ENCODE data around the gene DAB1.

DAB1 gene

DNA sequence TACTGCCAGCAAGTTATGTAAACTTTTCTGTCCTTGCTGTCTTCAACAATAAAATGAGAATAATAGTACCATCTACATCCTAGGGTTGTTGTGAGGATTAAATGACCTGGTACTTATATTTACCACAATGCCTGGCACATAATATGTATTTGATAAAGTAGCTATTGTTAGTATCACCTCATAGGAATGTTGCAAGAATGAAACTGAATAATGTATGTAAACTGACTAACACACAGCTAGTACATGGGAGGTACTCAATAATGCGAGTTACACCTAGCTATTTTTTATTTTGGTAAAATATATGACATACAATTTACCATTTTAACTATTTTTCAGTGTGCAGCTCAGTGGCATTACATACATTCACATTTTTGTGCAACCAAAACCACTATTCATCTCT is 289.1 kb downstream of the DAB1 start:
- Histone ChIP-seq H3K4me1 (ENCODE audit: control extremely low read depth in 1 of 4, control insufficient read depth in 4 of 4, insufficient read depth in 4 of 4, low read length in 3 of 4) (no peaks in the 10 kb centered on the region), H3K9me3 (ENCODE audit: control extremely low read depth in 1 of 5, control insufficient read depth in 4 of 5, insufficient read depth in 2 of 5, low read depth in 1 of 5, low read length in 4 of 5) (peaks cover 0 to 4% (median 0%) of the 10 kb centered on the region in 5 experiments), H3K4me3 (ENCODE audit: control insufficient read depth in 1 of 7, extremely low read depth in 1 of 7, insufficient read depth in 4 of 7, low read depth in 2 of 7, low read length in 6 of 7) (no peak overlapping the region), H3K27me3 (replicated peaks in 2 of 5; ENCODE audit: control insufficient read depth in 4 of 5, insufficient read depth in 5 of 5, low read length in 4 of 5) (peaks cover 0 to 3% (median 0%) of the 10 kb centered on the region in 5 experiments), H3K36me3 (ENCODE audit: control insufficient read depth in 4 of 4, insufficient read depth in 4 of 4, low read length in 3 of 4) (no peaks in the 10 kb centered on the region), H3K27ac (ENCODE audit: insufficient read depth in 1 of 2, low read depth in 1 of 2, low read length in 2 of 2, poor library complexity in 1 of 2, severe bottlenecking in 2 of 2) (no peak overlapping the region)
- CTCF ChIA-PET: no interaction called here
- no peak for DNase-seq
- WGBS (ENCODE audit: insufficient coverage): no CpG with 5 or more reads among the region's 1 CpG
- POLR2A ChIA-PET: no interaction called here

DNA sequence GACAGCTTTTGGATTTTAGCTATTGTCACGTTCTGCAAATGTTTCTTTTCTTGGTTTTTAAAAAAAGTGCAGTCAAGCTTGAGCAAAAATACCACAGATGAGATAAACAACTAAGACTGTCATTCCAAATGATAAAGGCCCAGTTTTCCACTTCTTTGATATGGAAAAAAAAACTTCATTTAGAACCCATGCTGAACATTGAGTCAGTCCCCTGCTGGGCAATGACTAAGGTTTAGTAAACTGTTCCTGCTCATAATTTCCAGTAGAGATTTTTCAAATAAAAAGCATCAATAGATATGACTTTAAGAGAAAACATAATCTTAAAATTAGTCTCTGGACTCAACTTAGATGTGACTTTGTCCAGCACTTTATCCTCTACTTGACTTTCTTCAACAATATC is 290.2 kb downstream of the DAB1 start:
- peaks cover 0 to 3% (median 0%) of the 10 kb centered on the region in 5 experiments for H3K27me3 ChIP-seq (replicated peaks in 2 of 5; ENCODE audit: control insufficient read depth in 4 of 5, insufficient read depth in 5 of 5, low read length in 4 of 5)
- no peaks in the 10 kb centered on the region for H3K9me3 ChIP-seq (ENCODE audit: control extremely low read depth in 1 of 5, control insufficient read depth in 4 of 5, insufficient read depth in 2 of 5, low read depth in 1 of 5, low read length in 4 of 5)
- CTCF ChIA-PET: no interaction called here
- no peak overlapping the region for H3K27ac ChIP-seq (ENCODE audit: insufficient read depth in 1 of 2, low read depth in 1 of 2, low read length in 2 of 2, poor library complexity in 1 of 2, severe bottlenecking in 2 of 2)
- POLR2A ChIA-PET: no interaction called here
- 60% methylated on average over 1 of the region's 1 CpG for WGBS (ENCODE audit: insufficient coverage)
- no peaks in the 10 kb centered on the region for H3K36me3 ChIP-seq (ENCODE audit: control insufficient read depth in 4 of 4, insufficient read depth in 4 of 4, low read length in 3 of 4)
- H3K4me1 ChIP-seq (ENCODE audit: control extremely low read depth in 1 of 4, control insufficient read depth in 4 of 4, insufficient read depth in 4 of 4, low read length in 3 of 4): no peaks in the 10 kb centered on the region
- no peak for DNase-seq
- no peak overlapping the region for H3K4me3 ChIP-seq (ENCODE audit: control insufficient read depth in 1 of 7, extremely low read depth in 1 of 7, insufficient read depth in 4 of 7, low read depth in 2 of 7, low read length in 6 of 7)

DNA sequence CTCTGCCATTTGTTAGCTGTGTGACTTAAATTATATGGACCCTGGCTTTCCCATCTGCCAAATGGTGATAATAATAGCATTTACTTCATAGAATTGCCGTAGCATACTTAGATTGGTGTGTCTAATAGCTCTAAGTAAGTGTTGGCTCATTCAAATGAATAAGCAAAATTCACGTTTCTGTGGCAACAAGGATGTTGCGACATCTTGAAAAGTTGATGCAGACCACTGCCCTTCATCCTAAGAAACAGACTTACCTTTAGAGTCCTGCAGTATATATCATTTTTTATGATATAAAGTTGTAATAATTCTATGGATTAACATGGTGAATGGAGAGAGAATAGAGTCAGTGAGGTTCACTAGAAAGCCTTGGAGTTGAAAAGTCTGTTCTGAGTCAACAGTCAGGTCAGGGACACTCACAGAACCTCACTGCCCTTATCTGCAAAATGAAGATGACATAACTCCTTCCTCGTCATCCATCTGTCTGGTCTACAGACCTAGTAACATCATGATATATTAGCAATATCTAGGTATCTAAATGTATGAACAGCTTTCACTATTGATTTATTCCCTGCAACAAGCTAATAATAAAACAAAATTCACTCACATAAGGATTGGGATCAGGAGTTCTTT is 290.8 kb downstream of the DAB1 start:
- POLR2A ChIA-PET: no interaction called here
- Histone ChIP-seq H3K27ac (ENCODE audit: insufficient read depth in 1 of 2, low read depth in 1 of 2, low read length in 2 of 2, poor library complexity in 1 of 2, severe bottlenecking in 2 of 2) (no peak overlapping the region), H3K9me3 (ENCODE audit: control extremely low read depth in 1 of 5, control insufficient read depth in 4 of 5, insufficient read depth in 2 of 5, low read depth in 1 of 5, low read length in 4 of 5) (no peaks in the 10 kb centered on the region), H3K4me3 (ENCODE audit: control insufficient read depth in 1 of 7, extremely low read depth in 1 of 7, insufficient read depth in 4 of 7, low read depth in 2 of 7, low read length in 6 of 7) (no peak overlapping the region), H3K36me3 (ENCODE audit: control insufficient read depth in 4 of 4, insufficient read depth in 4 of 4, low read length in 3 of 4) (no peaks in the 10 kb centered on the region), H3K27me3 (replicated peaks in 2 of 5; ENCODE audit: control insufficient read depth in 4 of 5, insufficient read depth in 5 of 5, low read length in 4 of 5) (no peaks in the 10 kb centered on the region), H3K4me1 (ENCODE audit: control extremely low read depth in 1 of 4, control insufficient read depth in 4 of 4, insufficient read depth in 4 of 4, low read length in 3 of 4) (no peaks in the 10 kb centered on the region)
- WGBS (ENCODE audit: insufficient coverage): 100% methylated on average over 1 of the region's 4 CpGs
- DNase-seq: no peak
- CTCF ChIA-PET: no interaction called here

DNA sequence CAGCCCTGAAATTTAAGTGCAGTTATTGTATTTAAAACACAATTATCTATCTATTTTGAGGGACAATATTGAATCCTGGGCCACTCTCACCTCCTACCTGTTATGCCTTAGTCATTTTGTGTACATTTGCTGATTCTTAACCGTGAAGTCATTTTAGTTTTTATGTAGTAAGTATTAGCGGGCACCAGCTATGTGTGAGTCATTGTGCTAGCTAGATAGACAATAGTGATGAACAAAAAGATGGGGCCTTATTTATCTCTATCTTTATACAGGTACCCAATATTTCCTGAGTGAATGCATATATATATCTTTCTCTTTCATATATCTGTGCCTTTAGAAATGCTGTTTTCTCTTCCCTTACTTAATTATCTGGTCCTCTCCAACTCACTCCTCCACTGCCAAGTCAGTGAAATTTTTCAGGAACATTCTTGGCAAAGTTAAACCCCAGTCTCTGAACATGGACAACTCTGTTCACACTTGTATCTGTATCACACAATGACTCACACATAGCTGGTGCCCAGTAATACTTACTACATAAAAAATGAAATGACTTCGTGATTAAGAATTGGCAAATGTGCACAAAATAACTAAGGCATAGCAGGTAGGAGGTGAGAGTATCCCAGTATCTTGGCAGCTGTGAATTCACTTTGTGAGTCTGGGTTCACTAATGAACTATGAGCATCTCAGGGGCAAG is 292.0 kb downstream of the DAB1 start:
- POLR2A ChIA-PET: no interaction called here
- no peaks in the 10 kb centered on the region for H3K9me3 ChIP-seq (ENCODE audit: control extremely low read depth in 1 of 5, control insufficient read depth in 4 of 5, insufficient read depth in 2 of 5, low read depth in 1 of 5, low read length in 4 of 5)
- CTCF ChIA-PET: no interaction called here
- no peak overlapping the region for H3K27ac ChIP-seq (ENCODE audit: insufficient read depth in 1 of 2, low read depth in 1 of 2, low read length in 2 of 2, poor library complexity in 1 of 2, severe bottlenecking in 2 of 2)
- no peak overlapping the region for H3K4me3 ChIP-seq (ENCODE audit: control insufficient read depth in 1 of 7, extremely low read depth in 1 of 7, insufficient read depth in 4 of 7, low read depth in 2 of 7, low read length in 6 of 7)
- H3K27me3 ChIP-seq (replicated peaks in 2 of 5; ENCODE audit: control insufficient read depth in 4 of 5, insufficient read depth in 5 of 5, low read length in 4 of 5): no peaks in the 10 kb centered on the region
- no CpG with 5 or more reads among the region's 3 CpGs for WGBS (ENCODE audit: insufficient coverage)
- H3K36me3 ChIP-seq (ENCODE audit: control insufficient read depth in 4 of 4, insufficient read depth in 4 of 4, low read length in 3 of 4): no peaks in the 10 kb centered on the region
- H3K4me1 ChIP-seq (ENCODE audit: control extremely low read depth in 1 of 4, control insufficient read depth in 4 of 4, insufficient read depth in 4 of 4, low read length in 3 of 4): no peaks in the 10 kb centered on the region
- no peak for DNase-seq

DNA sequence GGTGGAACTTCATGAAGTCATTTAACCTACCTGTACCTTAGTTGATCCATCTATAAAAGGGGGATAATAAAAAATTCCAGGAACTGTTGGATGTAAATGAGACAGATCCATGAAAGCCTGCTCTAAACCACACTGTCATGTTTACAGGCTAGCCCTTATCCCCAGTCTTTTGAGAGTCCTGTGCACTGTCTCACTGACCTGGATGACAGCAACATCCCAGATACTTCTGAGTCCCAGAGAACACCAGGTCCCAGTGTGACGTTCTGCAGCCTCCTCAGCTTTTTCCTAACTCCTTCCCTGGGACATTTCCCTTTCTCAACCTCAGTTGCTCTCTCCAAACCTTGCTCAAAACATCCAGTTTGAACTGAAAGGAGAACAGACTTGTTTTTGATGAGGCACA is 292.6 kb downstream of the DAB1 start:
- Histone ChIP-seq H3K9me3 (ENCODE audit: control extremely low read depth in 1 of 5, control insufficient read depth in 4 of 5, insufficient read depth in 2 of 5, low read depth in 1 of 5, low read length in 4 of 5) (no peaks in the 10 kb centered on the region), H3K27me3 (replicated peaks in 2 of 5; ENCODE audit: control insufficient read depth in 4 of 5, insufficient read depth in 5 of 5, low read length in 4 of 5) (no peaks in the 10 kb centered on the region), H3K4me1 (ENCODE audit: control extremely low read depth in 1 of 4, control insufficient read depth in 4 of 4, insufficient read depth in 4 of 4, low read length in 3 of 4) (no peaks in the 10 kb centered on the region), H3K36me3 (ENCODE audit: control insufficient read depth in 4 of 4, insufficient read depth in 4 of 4, low read length in 3 of 4) (no peaks in the 10 kb centered on the region), H3K27ac (ENCODE audit: insufficient read depth in 1 of 2, low read depth in 1 of 2, low read length in 2 of 2, poor library complexity in 1 of 2, severe bottlenecking in 2 of 2) (no peak overlapping the region), H3K4me3 (ENCODE audit: control insufficient read depth in 1 of 7, extremely low read depth in 1 of 7, insufficient read depth in 4 of 7, low read depth in 2 of 7, low read length in 6 of 7) (no peak overlapping the region)
- DNase-seq: no peak
- ChIA-PET POLR2A (no interaction called here), CTCF (no interaction called here)
- WGBS (ENCODE audit: insufficient coverage): no CpG with 5 or more reads among the region's 1 CpG

DNA sequence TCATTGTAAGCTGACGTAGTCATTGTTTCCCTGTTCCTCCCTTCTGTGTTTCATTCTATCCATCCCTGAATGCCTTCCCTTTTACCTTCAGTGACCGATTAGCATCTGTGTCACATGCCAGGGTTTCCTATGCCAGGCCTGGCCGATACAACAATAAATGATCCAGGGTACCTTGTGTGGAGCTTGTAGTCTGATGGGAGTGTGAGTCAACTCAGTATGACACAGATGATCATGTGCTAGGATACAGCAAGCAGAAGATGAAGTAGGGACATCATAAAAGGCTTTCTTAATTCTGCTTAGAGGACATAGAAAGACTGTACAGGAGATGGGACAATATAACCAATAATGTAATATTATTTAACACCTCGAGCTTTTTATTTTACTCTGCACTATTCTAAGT is 294.0 kb downstream of the DAB1 start:
- Histone ChIP-seq H3K27ac (ENCODE audit: insufficient read depth in 1 of 2, low read depth in 1 of 2, low read length in 2 of 2, poor library complexity in 1 of 2, severe bottlenecking in 2 of 2) (no peak overlapping the region), H3K27me3 (replicated peaks in 2 of 5; ENCODE audit: control insufficient read depth in 4 of 5, insufficient read depth in 5 of 5, low read length in 4 of 5) (no peaks in the 10 kb centered on the region), H3K9me3 (ENCODE audit: control extremely low read depth in 1 of 5, control insufficient read depth in 4 of 5, insufficient read depth in 2 of 5, low read depth in 1 of 5, low read length in 4 of 5) (no peaks in the 10 kb centered on the region), H3K4me1 (ENCODE audit: control extremely low read depth in 1 of 4, control insufficient read depth in 4 of 4, insufficient read depth in 4 of 4, low read length in 3 of 4) (no peaks in the 10 kb centered on the region), H3K36me3 (ENCODE audit: control insufficient read depth in 4 of 4, insufficient read depth in 4 of 4, low read length in 3 of 4) (no peaks in the 10 kb centered on the region), H3K4me3 (ENCODE audit: control insufficient read depth in 1 of 7, extremely low read depth in 1 of 7, insufficient read depth in 4 of 7, low read depth in 2 of 7, low read length in 6 of 7) (no peak overlapping the region)
- POLR2A ChIA-PET: no interaction called here
- no peak for DNase-seq
- CTCF ChIA-PET: no interaction called here
- 85% methylated on average over 3 of the region's 4 CpGs for WGBS (ENCODE audit: insufficient coverage)

DNA sequence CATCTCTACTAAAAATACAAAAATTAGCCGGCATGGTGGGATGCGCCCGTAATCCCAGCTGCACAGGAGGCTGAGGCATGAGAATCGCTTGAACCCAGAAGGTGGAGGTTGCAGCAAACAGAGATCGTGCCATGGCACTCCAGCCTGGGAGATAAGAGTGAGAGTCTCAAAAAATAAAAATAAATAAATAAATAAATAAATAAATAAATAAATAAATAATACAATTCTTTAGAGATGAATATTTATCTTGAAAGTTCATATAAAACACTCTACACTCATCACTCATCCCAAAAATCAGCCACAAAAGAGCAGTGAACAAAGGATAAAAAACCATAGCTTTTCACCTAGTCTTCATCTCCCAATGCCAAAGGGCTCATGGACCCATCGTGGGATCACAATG is 295.9 kb downstream of the DAB1 start:
- DNase-seq: no peak
- CTCF ChIA-PET: no interaction called here
- Histone ChIP-seq H3K4me1 (ENCODE audit: control extremely low read depth in 1 of 4, control insufficient read depth in 4 of 4, insufficient read depth in 4 of 4, low read length in 3 of 4) (no peaks in the 10 kb centered on the region), H3K36me3 (ENCODE audit: control insufficient read depth in 4 of 4, insufficient read depth in 4 of 4, low read length in 3 of 4) (no peaks in the 10 kb centered on the region), H3K4me3 (ENCODE audit: control insufficient read depth in 1 of 7, extremely low read depth in 1 of 7, insufficient read depth in 4 of 7, low read depth in 2 of 7, low read length in 6 of 7) (no peak overlapping the region), H3K9me3 (ENCODE audit: control extremely low read depth in 1 of 5, control insufficient read depth in 4 of 5, insufficient read depth in 2 of 5, low read depth in 1 of 5, low read length in 4 of 5) (no peaks in the 10 kb centered on the region), H3K27ac (ENCODE audit: insufficient read depth in 1 of 2, low read depth in 1 of 2, low read length in 2 of 2, poor library complexity in 1 of 2, severe bottlenecking in 2 of 2) (no peak overlapping the region), H3K27me3 (replicated peaks in 2 of 5; ENCODE audit: control insufficient read depth in 4 of 5, insufficient read depth in 5 of 5, low read length in 4 of 5) (no peaks in the 10 kb centered on the region)
- 100% methylated on average over 1 of the region's 6 CpGs for WGBS (ENCODE audit: insufficient coverage)
- POLR2A ChIA-PET: no interaction called here
